ENCODE results near the gene PCLO.

PCLO gene

GRCh38 chr7:82736633-82737032 is 426.1 kb downstream of the PCLO start:
- Histone ChIP-seq H3K79me1 (replicated peaks; ENCODE audit: low read length, poor library complexity, severe bottlenecking) (no peaks in the 10 kb centered on the region), H2AFZ (ENCODE audit: low read depth, low read length) (no peak overlapping the region), H3K18ac (ENCODE audit: low read depth in 1 of 2, low read length in 2 of 2) (no peak overlapping the region), H3K23ac (ENCODE audit: low read length in 2 of 2) (no peak overlapping the region), H3K4ac (ENCODE audit: low read depth in 1 of 2, low read length in 2 of 2) (no peak overlapping the region), H2BK15ac (ENCODE audit: low read depth, poor library complexity, severe bottlenecking) (no peak overlapping the region), H3K4me1 (ENCODE audit: control insufficient read depth, insufficient read depth, low read depth, low read length) (no peaks in the 10 kb centered on the region), H3K36me3 (ENCODE audit: control insufficient read depth in 1 of 2, insufficient read depth in 2 of 2, low read depth in 1 of 2, low read length in 2 of 2) (no peaks in the 10 kb centered on the region), H3K27me3 (ENCODE audit: control insufficient read depth in 1 of 2, insufficient read depth in 1 of 2, low read length in 2 of 2) (no peaks in the 10 kb centered on the region), H3K14ac (ENCODE audit: low read length in 2 of 2) (no peak overlapping the region), H3K4me3 (ENCODE audit: insufficient read depth in 1 of 2, low read depth in 1 of 2, low read length in 2 of 2) (no peak overlapping the region), H2BK12ac (ENCODE audit: low read length in 2 of 2) (no peak overlapping the region), H4K91ac (ENCODE audit: low read length) (no peak overlapping the region), H3K9me3 (ENCODE audit: control insufficient read depth, low read length) (no peaks in the 10 kb centered on the region), H2AK5ac (ENCODE audit: low read length, severe bottlenecking) (no peak overlapping the region), H2BK120ac (ENCODE audit: low read depth, low read length) (no peak overlapping the region), H3K9ac (ENCODE audit: low read length) (no peak overlapping the region), H4K8ac (ENCODE audit: low read length) (no peak overlapping the region), H3K4me2 (ENCODE audit: low read length, poor library complexity, severe bottlenecking) (no peak overlapping the region), H3K27ac (ENCODE audit: low read length, poor library complexity, severe bottlenecking) (no peak overlapping the region), H2BK5ac (ENCODE audit: low read depth, low read length, poor library complexity, severe bottlenecking) (no peak overlapping the region)
- DNase-seq = no peak
- WGBS = 98% methylated on average over 3 of the region's 3 CpGs

- Histone ChIP-seq H3K36me3 (ENCODE audit: control insufficient read depth in 1 of 2, insufficient read depth in 2 of 2, low read depth in 1 of 2, low read length in 2 of 2) (no peaks in the 10 kb centered on the region), H3K14ac (ENCODE audit: low read length in 2 of 2) (no peak overlapping the region), H2BK15ac (ENCODE audit: low read depth, poor library complexity, severe bottlenecking) (no peak overlapping the region), H3K79me1 (replicated peaks; ENCODE audit: low read length, poor library complexity, severe bottlenecking) (no peaks in the 10 kb centered on the region), H3K18ac (ENCODE audit: low read depth in 1 of 2, low read length in 2 of 2) (no peak overlapping the region), H2BK5ac (ENCODE audit: low read depth, low read length, poor library complexity, severe bottlenecking) (no peak overlapping the region), H2BK12ac (ENCODE audit: low read length in 2 of 2) (no peak overlapping the region), H4K91ac (ENCODE audit: low read length) (no peak overlapping the region), H2BK120ac (ENCODE audit: low read depth, low read length) (no peak overlapping the region), H3K4me3 (ENCODE audit: insufficient read depth in 1 of 2, low read depth in 1 of 2, low read length in 2 of 2) (no peak overlapping the region), H3K4me1 (ENCODE audit: control insufficient read depth, insufficient read depth, low read depth, low read length) (no peaks in the 10 kb centered on the region), H3K9me3 (ENCODE audit: control insufficient read depth, low read length) (no peaks in the 10 kb centered on the region), H3K4me2 (ENCODE audit: low read length, poor library complexity, severe bottlenecking) (no peak overlapping the region), H3K27me3 (ENCODE audit: control insufficient read depth in 1 of 2, insufficient read depth in 1 of 2, low read length in 2 of 2) (no peaks in the 10 kb centered on the region), H2AFZ (ENCODE audit: low read depth, low read length) (no peak overlapping the region), H4K8ac (ENCODE audit: low read length) (no peak overlapping the region), H3K27ac (ENCODE audit: low read length, poor library complexity, severe bottlenecking) (no peak overlapping the region), H2AK5ac (ENCODE audit: low read length, severe bottlenecking) (no peak overlapping the region), H3K23ac (ENCODE audit: low read length in 2 of 2) (no peak overlapping the region), H3K4ac (ENCODE audit: low read depth in 1 of 2, low read length in 2 of 2) (no peak overlapping the region), H3K9ac (ENCODE audit: low read length) (no peak overlapping the region)
- no peak for DNase-seq
- 83% methylated on average over 3 of the region's 3 CpGs for WGBS
Observed at GRCh38 chr7:82732677-82733076, 430.0 kb downstream of the PCLO start.

GRCh38 chr7:82729172-82730030 is 433.3 kb downstream of the PCLO start:
- H3K4ac ChIP-seq (ENCODE audit: low read depth in 1 of 2, low read length in 2 of 2) = no peak overlapping the region
- no peaks in the 10 kb centered on the region for H3K27me3 ChIP-seq (ENCODE audit: control insufficient read depth in 1 of 2, insufficient read depth in 1 of 2, low read length in 2 of 2)
- no peak overlapping the region for H4K91ac ChIP-seq (ENCODE audit: low read length)
- H2BK120ac ChIP-seq (ENCODE audit: low read depth, low read length) = no peak overlapping the region
- H3K9ac ChIP-seq (ENCODE audit: low read length) = no peak overlapping the region
- no peak overlapping the region for H2AK5ac ChIP-seq (ENCODE audit: low read length, severe bottlenecking)
- no peaks in the 10 kb centered on the region for H3K4me1 ChIP-seq (ENCODE audit: control insufficient read depth, insufficient read depth, low read depth, low read length)
- H3K4me2 ChIP-seq (ENCODE audit: low read length, poor library complexity, severe bottlenecking) = no peak overlapping the region
- peak; percentile 60 for DNase-seq
- WGBS = 51% methylated on average over 6 of the region's 8 CpGs
- H3K14ac ChIP-seq (ENCODE audit: low read length in 2 of 2) = no peak overlapping the region
- H3K23ac ChIP-seq (ENCODE audit: low read length in 2 of 2) = no peak overlapping the region
- H3K18ac ChIP-seq (ENCODE audit: low read depth in 1 of 2, low read length in 2 of 2) = no peak overlapping the region
- H2BK5ac ChIP-seq (ENCODE audit: low read depth, low read length, poor library complexity, severe bottlenecking) = no peak overlapping the region
- H2AFZ ChIP-seq (ENCODE audit: low read depth, low read length) = no peak overlapping the region
- no peak overlapping the region for H2BK15ac ChIP-seq (ENCODE audit: low read depth, poor library complexity, severe bottlenecking)
- H3K79me1 ChIP-seq (replicated peaks; ENCODE audit: low read length, poor library complexity, severe bottlenecking) = no peaks in the 10 kb centered on the region
- no peak overlapping the region for H3K27ac ChIP-seq (ENCODE audit: low read length, poor library complexity, severe bottlenecking)
- H4K8ac ChIP-seq (ENCODE audit: low read length) = no peak overlapping the region
- H3K36me3 ChIP-seq (ENCODE audit: control insufficient read depth in 1 of 2, insufficient read depth in 2 of 2, low read depth in 1 of 2, low read length in 2 of 2) = no peaks in the 10 kb centered on the region
- no peak overlapping the region for H3K4me3 ChIP-seq (ENCODE audit: insufficient read depth in 1 of 2, low read depth in 1 of 2, low read length in 2 of 2)
- no peaks in the 10 kb centered on the region for H3K9me3 ChIP-seq (ENCODE audit: control insufficient read depth, low read length)
- no peak overlapping the region for H2BK12ac ChIP-seq (ENCODE audit: low read length in 2 of 2)

- Histone ChIP-seq H2AK5ac (ENCODE audit: low read length, severe bottlenecking) (no peak overlapping the region), H2BK5ac (ENCODE audit: low read depth, low read length, poor library complexity, severe bottlenecking) (no peak overlapping the region), H3K4me3 (ENCODE audit: insufficient read depth in 1 of 2, low read depth in 1 of 2, low read length in 2 of 2) (no peak overlapping the region), H3K9ac (ENCODE audit: low read length) (no peak overlapping the region), H3K14ac (ENCODE audit: low read length in 2 of 2) (no peak overlapping the region), H3K27ac (ENCODE audit: low read length, poor library complexity, severe bottlenecking) (no peak overlapping the region), H3K79me1 (replicated peaks; ENCODE audit: low read length, poor library complexity, severe bottlenecking) (no peaks in the 10 kb centered on the region), H4K91ac (ENCODE audit: low read length) (no peak overlapping the region), H2BK12ac (ENCODE audit: low read length in 2 of 2) (no peak overlapping the region), H2AFZ (ENCODE audit: low read depth, low read length) (peak overlapping the region; percentile 29), H3K18ac (ENCODE audit: low read depth in 1 of 2, low read length in 2 of 2) (no peak overlapping the region), H3K23ac (ENCODE audit: low read length in 2 of 2) (no peak overlapping the region), H4K8ac (ENCODE audit: low read length) (no peak overlapping the region), H3K4me2 (ENCODE audit: low read length, poor library complexity, severe bottlenecking) (no peak overlapping the region), H3K4me1 (ENCODE audit: control insufficient read depth, insufficient read depth, low read depth, low read length) (no peaks in the 10 kb centered on the region), H3K27me3 (ENCODE audit: control insufficient read depth in 1 of 2, insufficient read depth in 1 of 2, low read length in 2 of 2) (no peaks in the 10 kb centered on the region), H3K4ac (ENCODE audit: low read depth in 1 of 2, low read length in 2 of 2) (no peak overlapping the region), H2BK120ac (ENCODE audit: low read depth, low read length) (no peak overlapping the region), H3K9me3 (ENCODE audit: control insufficient read depth, low read length) (no peaks in the 10 kb centered on the region), H3K36me3 (ENCODE audit: control insufficient read depth in 1 of 2, insufficient read depth in 2 of 2, low read depth in 1 of 2, low read length in 2 of 2) (no peaks in the 10 kb centered on the region), H2BK15ac (ENCODE audit: low read depth, poor library complexity, severe bottlenecking) (no peak overlapping the region)
- WGBS = 82% methylated on average over 5 of the region's 7 CpGs
- DNase-seq = no peak
Observed at GRCh38 chr7:82726038-82726800, 436.5 kb downstream of the PCLO start.
